DLD1 (cell line): Measurements from ENCODE around the gene SH3TC1.

Source experiments
- in situ Hi-C: cut with HindIII; loops from 2 replicates; pipeline ENCODE4 v1.10.0; 2017; ENCODE audit warnings: low sequenced_read_pairs

SH3TC1 gene

GRCh38 chr4:8241211-8241779 is 42.2 kb downstream of the SH3TC1 start:
- in situ Hi-C loops: no loop called here

- in situ Hi-C loops: no loop called here
Measured at GRCh38 chr4:8241895-8242696, 43.0 kb downstream of the SH3TC1 start.

- in situ Hi-C loops: no loop called here
Measured at GRCh38 chr4:8242782-8243560, 43.9 kb downstream of the SH3TC1 start.

GRCh38 chr4:8244001-8244757 is 45.1 kb downstream of the SH3TC1 start:
- in situ Hi-C loops: no loop called here

- in situ Hi-C loops: no loop called here
Measured at GRCh38 chr4:8244931-8245460, 45.9 kb downstream of the SH3TC1 start.

GRCh38 chr4:8245884-8246833 is 47.1 kb downstream of the SH3TC1 start:
- in situ Hi-C loops: no loop called here

GRCh38 chr4:8247047-8247930 is 48.2 kb downstream of the SH3TC1 start:
- in situ Hi-C loops: no loop called here

- in situ Hi-C loops: no loop called here
Measured at GRCh38 chr4:8248091-8248490, 49.0 kb downstream of the SH3TC1 start.

GRCh38 chr4:8250227-8250626 is 51.1 kb downstream of the SH3TC1 start:
- in situ Hi-C loops: loop anchor here (25.0 kb wide), 1 partner anchor 162 kb away; no protein-coding TSS in a partner anchor

- in situ Hi-C loops: loop anchor here (25.0 kb wide), 1 partner anchor 162 kb away; no protein-coding TSS in a partner anchor
Measured at GRCh38 chr4:8250637-8251036, 51.5 kb downstream of the SH3TC1 start.

GRCh38 chr4:8251110-8251883 is 52.2 kb downstream of the SH3TC1 start:
- in situ Hi-C loops: loop anchor here (25.0 kb wide), 1 partner anchor 161 kb away; no protein-coding TSS in a partner anchor

- in situ Hi-C loops: loop anchor here (25.0 kb wide), 1 partner anchor 160 kb away; no protein-coding TSS in a partner anchor
Measured at GRCh38 chr4:8252301-8253173, 53.4 kb downstream of the SH3TC1 start.

- in situ Hi-C loops: loop anchor here (25.0 kb wide), 1 partner anchor 158 kb away; no protein-coding TSS in a partner anchor
Measured at GRCh38 chr4:8254076-8254475, 55.0 kb downstream of the SH3TC1 start.

GRCh38 chr4:8255698-8256441 is 56.8 kb downstream of the SH3TC1 start:
- in situ Hi-C loops: loop anchor here (25.0 kb wide), 1 partner anchor 156 kb away; no protein-coding TSS in a partner anchor

- in situ Hi-C loops: loop anchor here (25.0 kb wide), 1 partner anchor 154 kb away; no protein-coding TSS in a partner anchor
Measured at GRCh38 chr4:8257854-8258253, 58.8 kb downstream of the SH3TC1 start.
